ENCODE results near the gene AHNAK2.

- TF ChIP-seq CTCF (conservative IDR thresholded peaks at IDR 0.05 in 1 of 2, IDR thresholded peaks at IDR 0.05 in 1 of 2; ENCODE audit: extremely low read depth in 1 of 2, insufficient read depth in 1 of 2, low read depth in 1 of 2, low read length in 2 of 2) (no peak), EZH2 (IDR thresholded peaks at IDR 0.05; ENCODE audit: borderline replicate concordance, low read length) (no peak)
Observed at GRCh38 chr14:104977681-104978653, at the start of gene AHNAK2.
